GM13976 (cell line): Measurements from ENCODE around the gene DAW1.

Experiments used
- DNase-seq: peaks from one replicate; pipeline ENCODE4 v3.0.0; 2012; ENCODE audit warnings: low spot score
- CTCF ChIP-seq: IDR thresholded peaks from 2 replicates; pipeline ENCODE4 v1.5.1; 2012; ENCODE audit warnings: borderline replicate concordance, mild to moderate bottlenecking; ENCODE audit not compliant: insufficient read depth; ENCODE audit errors: extremely low read depth, missing control alignments, control extremely low read depth
- in situ Hi-C: fragments of 300-500 bp; cut with MboI; formaldehyde crosslinking; loops from one replicate; pipeline ENCODE4 v1.12.0; 2022; ENCODE audit warnings: low sequenced_read_pairs, mixed read lengths, inconsistent platforms; ENCODE audit not compliant: unreplicated experiment

Gene DAW1

GRCh38 chr2:227880460-227880859 is 9.0 kb downstream of the DAW1 start:
- in situ Hi-C loops, result no loop called here
- no peak for DNase-seq
- no peak for TF ChIP-seq CTCF

GRCh38 chr2:227881866-227882517 is 10.6 kb downstream of the DAW1 start:
- in situ Hi-C loops, result no loop called here

DNA sequence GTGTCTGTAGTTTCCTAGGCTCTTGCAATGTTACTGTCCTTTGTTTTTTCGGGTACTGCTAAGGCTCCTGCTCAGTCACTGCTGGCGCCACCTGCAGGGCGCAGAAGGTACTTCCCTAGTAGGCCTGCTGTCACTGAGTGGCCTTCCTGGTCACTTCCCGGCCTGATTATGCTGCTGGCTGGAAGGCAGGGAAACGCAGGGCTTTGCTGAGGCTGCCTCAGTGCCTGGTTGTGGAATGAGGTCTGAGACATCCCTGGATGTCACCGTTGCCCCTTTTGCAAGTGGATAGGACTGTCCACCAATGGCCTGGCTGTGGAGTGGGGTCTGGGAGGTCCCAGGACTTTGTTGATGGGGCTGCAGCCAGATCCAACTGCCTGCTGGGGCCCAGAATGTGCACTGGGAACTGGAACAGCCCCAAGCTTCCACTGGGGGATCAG is 13.1 kb downstream of the DAW1 start:
- peak; percentile 73 for DNase-seq
- in situ Hi-C loops, result no loop called here
- peak; percentile 77 for TF ChIP-seq CTCF

More at GRCh38 chr2:227881866-227882517, 10.6 kb downstream of the DAW1 start:
- no peak for DNase-seq
- no peak for TF ChIP-seq CTCF

DNA sequence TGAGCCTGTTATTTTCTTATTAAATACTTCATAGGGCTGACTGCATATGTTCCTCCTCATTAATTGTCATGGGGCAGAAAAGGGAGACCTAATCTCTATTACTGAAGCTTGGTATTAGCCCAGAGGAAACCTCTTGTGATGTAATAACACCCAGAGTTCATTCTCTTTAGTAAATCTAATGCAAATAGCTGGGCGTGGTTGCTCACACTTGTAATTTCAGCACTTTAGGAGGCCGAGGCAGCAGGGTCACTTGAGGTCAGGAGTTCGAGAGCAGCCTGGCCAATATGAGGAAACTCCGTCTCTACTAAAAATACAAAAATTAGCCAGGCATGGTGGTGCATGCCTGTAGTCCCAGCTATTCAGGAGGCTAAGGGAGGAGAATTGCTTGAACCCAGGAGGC is 14.7 kb downstream of the DAW1 start:
- in situ Hi-C loops, result no loop called here
- TF ChIP-seq CTCF, result no peak
- DNase-seq, result no peak

DNA sequence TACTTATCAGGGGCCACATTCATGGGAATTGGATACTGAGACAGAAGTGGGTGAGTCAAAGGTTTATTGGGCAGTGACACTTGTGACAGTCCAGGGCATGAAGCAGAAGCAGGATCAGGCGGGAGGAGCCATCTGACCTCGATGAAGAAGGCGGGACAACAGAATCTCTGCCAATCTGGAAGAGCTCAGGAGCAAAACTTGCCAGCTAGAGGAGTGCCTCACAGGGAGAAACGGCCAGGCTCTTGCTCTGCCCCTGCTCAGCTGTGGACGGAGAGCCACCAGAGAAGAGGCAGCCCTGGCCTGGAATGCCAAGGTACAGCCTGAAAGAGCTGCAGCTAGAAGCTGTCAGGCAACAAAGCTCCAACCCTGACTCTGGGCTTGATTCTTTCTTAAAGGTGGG is 16.9 kb downstream of the DAW1 start:
- no peak for TF ChIP-seq CTCF
- no peak for DNase-seq
- in situ Hi-C loops, result no loop called here

DNA sequence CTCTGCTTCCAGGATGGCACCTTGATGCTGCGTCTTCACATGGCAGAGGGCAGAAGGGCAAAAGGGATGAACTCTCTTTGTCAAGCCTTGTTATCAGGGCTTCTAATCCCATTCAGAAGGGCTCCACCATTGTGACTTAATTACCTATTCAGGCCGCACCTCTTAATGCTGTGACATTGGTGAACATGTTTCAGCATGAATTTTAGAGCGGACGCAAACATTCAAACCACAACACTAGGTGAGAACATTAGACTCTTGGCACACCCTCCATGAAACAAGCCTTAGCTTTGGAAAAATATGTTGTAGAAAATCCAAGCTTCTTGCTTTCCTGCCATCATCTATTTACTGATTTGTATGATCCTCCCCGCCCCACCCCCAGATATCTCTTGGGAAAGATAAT is 17.9 kb downstream of the DAW1 start:
- TF ChIP-seq CTCF, result no peak
- no peak for DNase-seq
- in situ Hi-C loops, result no loop called here

DNA sequence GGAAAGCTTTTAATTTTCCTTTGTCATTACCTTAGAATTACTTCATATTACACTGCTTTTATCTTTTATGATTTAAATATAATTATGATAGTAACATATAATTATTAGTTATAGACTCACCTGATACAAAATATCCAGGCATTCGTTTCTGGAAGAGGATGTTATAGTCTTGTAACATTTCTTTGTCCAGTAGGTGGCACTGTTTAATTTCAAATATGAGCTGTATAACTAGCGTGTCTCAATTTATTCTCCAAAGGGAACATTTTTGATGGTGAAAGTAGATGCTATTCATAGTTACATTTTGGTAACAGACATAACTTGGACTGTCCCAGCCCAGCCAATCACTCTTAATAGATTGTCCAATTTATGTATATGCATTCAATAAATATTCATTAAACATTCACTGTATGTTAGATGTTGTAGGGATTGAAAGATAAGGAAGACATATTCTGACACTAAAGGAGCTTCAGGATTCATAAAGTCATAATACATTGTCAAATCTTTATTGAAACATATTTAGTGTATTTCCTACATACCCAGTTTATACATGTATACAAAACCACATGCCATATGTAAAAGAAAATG is 19.2 kb downstream of the DAW1 start:
- peak; percentile 45 for DNase-seq
- in situ Hi-C loops, result no loop called here
- peak; percentile 35 for TF ChIP-seq CTCF
